NCI-H460 (cell line): Measurements from ENCODE around the gene PREP. TPM values are rescaled to one million over a fixed set of nuclear protein-coding genes. Genes with fewer than 3 reads are reported as not detected.
"Not testable (repeated sequence)": the region's sequence is repeated elsewhere in the genome, so short reads cannot be mapped to it uniquely, and the experiment has no call there.

ENCODE experiments used
- DNase-seq: peaks from one replicate; pipeline ENCODE4 v3.0.0-alpha.2; 2016; ENCODE audit warnings: low read depth; ENCODE audit errors: extremely low read depth
- total RNA-seq: library from RNA; depleted of rRNA; stranded (reverse); fragments of >200 nt; shearing (Covaris generic); gene quantifications from 2 replicates; pipeline ENCODE4 v1.2.3, GENCODE V29; 2014

Gene PREP
- total RNA-seq, 1 experiment from 2014 or later, result 13.1 TPM

DNA sequence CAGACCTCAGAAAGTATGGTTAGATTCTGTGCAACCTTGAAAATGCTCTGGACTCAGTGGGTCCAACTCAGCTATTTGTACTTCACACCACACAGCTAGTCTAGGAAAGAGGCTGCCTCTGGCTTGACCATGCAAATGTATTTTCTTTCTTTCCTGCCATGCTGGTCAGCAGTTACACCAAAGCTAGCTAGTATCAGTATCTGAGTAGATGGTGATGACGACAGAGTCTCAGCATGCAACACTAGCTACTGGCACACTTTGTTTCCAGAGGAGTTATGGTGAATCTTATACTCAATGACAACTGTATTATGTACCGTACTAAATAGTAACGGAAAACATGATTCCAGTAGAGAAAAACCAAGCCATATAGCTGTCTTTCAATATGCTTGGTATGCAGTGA is 126.5 kb downstream of the PREP start:
- DNase-seq, result no peak

DNA sequence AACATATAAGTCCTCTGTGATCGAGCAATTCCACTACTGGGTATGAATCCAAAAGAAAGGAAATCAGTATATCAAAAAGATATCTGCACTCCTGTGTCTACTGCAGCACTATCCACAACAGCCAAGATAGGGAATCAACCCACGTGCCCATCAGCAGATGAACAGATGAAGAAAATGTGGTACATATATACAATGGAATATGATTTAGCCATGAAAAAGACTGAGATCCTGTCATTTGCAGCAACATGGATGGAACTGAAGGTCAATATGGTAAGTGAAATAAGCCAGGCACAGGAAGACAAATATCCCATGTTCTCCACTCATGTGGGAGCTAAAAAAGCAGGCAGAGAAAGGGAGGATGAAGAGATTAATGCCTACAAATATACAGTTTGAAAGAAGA is 127.3 kb downstream of the PREP start:
- DNase-seq, result no peak

DNA sequence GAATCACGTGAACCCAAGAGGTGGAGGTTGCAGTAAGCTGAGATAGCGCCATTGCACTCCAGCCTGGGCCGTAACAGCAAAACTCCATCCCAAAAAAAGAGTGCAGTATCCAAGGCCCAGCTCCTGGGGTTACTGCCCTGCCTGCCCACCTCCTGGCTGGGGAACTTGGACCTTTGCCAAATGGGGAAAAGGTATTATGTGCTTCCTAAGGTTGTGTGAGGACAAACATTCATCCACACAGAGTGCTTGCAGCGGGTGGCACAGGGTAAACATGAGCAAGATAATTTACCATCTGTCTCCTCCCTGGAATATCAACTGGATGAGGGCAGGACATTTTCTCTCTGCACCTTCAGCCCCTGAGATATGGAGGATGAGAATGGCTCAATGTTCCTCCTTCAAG is 128.2 kb downstream of the PREP start:
- DNase-seq, result no peak

DNA sequence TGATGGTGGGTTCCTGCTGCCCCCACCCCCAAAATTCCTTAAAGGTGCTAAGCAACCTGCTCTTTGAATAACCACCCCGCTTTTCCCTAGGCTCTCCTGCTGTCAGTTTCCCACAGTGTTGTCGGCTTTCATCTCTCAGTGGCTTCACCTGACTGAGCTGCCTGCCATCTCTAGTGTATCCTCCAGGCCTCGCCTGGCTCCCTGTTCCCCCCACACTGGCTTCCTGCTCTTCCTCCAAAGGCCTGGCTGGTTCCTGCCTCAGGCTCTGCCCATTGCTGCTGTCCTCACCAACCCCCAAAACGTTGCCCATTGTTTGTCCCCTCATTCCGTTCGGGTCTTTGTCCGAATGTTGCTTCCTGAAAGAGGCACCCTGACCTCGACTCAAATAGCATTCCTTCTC is 129.3 kb downstream of the PREP start:
- DNase-seq, result no peak

DNA sequence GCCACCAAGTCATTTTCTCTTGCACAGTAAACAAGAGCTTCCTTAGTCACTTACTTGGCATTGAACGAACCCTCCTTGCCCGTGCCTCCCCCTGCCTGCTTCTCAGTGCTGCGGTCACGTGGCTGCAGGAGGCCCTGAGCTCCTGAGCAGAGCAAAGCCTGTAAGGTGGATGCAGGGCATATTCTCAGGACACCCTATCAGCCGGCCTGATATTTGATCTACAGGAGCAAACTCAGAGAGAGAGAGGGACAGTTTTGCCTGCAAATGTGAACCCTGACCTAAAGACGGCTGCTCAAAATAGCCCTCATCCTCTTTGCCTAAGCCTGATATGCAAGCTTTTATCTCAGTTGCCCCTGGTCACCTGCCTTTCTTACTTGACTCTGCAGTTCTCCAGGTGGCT is 130.1 kb downstream of the PREP start:
- no peak for DNase-seq

DNA sequence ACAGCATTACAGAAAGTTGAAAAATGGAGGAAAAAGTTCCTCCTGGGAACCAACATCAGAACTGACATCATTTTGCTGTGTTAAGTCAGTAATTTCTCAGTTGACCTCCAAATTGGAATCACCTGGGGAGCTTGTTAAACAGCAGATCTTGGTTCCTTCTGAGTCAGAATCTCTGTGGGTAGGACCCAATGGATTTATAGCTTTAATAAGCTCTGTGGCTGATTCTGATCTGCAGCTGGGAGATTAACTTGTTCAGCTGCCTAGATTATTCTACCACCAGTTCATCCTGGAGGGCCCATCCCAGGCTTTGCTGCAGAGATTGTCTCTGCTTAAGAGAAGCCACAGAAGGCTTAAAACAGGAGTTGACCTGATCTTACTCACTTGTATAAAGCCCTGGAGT is 132.4 kb downstream of the PREP start:
- no peak for DNase-seq

DNA sequence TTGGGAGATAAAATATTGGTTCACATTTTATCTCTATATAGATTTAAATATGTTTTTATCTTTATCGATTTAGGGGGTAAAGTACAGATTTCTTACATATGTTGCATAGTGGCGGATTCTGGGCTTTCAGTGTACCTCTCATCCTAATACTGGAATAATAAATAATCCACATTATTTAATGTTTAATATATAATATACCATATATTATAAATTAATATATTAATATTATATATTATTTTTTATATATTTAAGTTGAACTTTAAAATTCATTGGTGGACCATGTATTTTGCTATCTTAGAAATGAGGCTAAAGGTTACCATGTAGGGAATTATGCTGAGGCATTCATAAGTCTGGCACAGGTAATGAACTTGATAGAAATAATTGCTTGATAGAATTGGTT is 133.5 kb downstream of the PREP start:
- no peak for DNase-seq

DNA sequence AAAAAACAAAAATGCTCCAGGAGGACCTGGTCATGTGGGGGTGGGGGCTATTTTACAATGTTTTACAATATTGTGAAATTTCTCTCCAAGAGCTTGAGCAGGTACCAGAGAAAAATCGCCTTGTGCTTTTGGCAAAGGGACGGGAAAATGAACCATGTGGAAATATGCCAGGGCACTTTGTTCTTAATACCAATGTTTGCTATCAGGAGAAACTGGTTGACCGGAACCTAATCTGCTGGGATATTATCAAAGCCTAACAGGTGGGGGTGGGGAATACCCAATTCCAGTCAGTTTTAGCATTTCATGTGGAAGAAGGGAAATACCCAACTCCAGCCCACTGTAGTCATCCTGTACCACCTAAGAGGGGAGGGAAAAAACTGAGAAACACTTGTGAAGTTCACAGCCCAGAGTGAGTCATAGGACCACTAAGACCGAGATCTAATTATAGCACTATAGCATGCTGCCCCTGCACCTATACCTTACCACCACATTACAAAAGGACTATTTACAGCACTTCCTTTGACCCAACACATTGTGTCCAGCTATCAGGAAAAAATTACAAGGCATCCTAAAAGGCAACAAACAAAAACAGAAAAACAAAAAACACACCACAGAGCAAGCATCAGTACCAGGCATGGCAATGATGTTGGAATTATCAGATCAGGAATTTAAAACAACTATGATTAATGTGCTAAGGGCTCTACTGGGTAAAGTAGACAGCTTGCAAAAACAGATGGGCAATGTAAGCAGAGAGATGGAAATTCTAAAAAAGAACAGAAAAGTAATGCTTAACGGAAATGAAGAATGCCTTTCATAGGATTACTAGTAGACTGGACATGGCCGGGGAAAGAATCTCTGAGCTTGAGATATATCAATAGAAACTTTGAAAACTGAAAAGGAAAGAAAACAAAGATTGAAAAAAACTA is 138.9 kb downstream of the PREP start:
- no peak for DNase-seq

DNA sequence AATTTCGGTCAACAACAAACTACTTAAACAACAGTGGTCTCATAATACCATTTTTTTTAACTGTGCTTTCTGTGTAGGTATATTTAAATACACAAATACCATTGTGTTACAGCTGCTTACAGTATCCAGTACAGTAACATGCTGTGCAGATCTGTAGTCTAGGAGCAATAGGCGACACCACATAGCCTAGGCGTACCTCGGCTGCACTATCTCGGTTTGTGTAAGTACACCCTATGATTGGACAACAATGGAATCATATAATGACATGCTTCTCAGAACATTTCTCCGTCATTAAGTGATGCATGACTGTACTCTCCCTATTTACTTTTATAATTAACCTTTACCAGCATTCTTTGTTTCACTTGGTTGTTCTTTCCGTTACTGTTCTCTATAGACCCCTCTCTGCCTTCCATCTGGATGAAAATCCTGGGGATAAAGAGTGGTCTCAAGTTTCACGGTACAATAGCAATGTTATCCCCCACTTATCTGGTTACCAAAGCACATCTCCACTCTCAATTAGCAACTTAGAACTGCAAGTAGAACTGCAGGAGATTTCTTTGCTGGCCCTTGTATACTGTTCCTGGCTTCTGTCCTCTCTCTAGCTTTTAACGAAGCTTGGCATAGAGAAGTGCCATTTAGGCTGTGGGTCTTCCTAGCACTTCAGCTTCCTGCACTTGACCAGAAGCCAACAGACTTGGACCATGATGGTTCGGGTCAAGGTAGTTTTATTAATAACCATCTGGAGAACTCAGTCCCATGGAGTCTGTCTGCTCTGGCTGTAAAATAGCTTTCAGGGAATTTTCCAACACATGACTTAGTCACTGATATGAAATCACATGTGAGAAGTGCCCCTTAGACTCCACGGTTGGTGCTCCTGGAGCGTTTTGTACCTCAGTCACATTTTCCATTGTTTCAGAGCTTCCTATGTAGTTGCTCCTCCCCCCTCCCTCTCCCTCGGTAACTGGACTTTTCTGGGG is 142.7 kb downstream of the PREP start:
- DNase-seq, result no peak

DNA sequence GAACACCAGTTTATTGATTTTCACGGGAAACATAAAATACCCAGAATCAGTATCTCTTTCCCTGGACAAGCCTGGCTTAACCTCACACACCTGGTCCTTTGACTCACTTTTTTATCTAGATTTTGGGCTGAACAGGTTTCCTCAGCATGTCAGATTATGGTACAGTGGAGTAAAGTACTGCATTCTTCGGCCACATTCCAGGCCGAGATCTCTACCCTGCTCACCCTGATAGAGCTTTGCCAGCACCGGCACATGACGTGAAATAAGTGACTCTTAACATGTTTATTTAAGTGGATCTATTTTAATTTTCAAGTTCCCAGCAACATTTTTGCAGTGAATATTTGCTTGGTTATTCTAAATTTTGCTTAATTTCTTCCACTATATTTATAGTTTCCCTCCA is 144.1 kb downstream of the PREP start:
- no peak for DNase-seq

DNA sequence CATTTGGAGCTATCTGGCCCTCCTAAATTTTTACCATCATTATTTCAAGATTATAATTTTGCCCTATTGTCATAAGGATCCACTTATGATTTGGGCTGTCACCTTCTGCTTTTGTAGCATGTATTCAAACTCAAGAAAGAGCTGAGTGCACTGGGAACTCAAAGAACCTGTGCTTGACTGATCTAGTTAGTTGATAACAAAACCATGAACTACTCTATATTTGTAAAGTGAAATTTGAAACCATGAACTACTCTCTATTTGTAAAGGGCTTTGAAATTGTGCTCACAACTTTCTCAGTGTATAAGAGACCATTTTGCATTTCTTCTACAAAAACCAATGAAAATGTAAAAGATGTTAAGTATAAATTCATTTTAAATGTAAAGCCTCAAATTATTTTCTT is 145.5 kb downstream of the PREP start:
- DNase-seq, result no peak

DNA sequence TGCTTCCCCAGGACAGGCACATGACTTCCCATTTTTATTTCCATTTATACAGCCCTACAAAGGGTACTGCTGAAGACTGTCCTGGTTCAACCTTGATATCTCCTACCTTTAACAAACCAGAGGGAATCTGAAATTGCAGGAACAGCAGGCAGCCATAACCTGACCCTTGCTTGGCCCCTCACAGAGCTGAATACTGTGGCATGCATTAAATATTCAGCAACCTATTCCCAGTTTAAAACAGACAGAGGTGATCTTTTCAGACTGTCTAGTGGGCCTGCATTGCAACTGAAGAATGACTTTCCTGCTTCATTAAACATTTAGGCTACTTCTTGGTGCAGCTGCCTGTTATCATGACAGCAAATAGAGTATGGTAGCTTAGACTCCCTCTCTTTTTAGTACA is 146.3 kb downstream of the PREP start:
- no peak for DNase-seq

DNA sequence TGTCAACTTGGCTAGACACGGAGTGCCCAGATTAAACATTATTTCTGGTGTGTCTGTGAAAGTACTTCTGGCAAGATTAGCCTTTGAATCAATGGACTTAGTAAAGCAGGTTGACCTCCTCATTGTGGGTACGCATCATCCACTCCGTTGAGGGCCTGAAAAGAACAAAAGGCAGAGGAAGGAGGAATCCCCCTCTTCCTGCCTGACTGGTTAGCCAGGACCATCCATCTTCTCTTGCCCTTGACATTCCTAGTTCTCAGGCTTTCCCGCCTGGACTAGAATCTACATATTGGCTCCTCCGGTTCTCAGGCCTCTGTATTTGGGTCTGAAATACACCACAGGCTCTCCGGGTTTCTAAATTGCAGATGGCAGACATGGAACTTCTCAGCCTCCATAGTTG is 149.1 kb downstream of the PREP start:
- no peak for DNase-seq

DNA sequence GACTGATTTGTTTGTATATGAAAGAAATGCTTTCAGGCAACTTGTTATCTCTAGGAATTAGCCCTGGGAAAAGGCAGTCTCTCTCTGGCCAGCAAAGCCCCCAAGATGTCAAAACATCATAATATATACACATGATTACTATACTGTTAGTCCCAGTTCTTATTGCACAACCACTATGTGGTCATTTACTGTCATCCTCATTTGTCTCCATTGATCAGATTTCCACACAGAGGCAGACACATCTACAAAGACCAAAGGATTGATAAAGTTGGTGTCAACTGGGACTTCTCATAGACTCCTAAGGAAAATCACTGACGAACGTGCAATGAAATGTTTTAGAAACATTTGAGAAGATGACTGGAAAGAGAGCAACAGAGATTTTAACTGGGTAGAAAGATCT is 151.2 kb downstream of the PREP start:
- DNase-seq, result no peak

DNA sequence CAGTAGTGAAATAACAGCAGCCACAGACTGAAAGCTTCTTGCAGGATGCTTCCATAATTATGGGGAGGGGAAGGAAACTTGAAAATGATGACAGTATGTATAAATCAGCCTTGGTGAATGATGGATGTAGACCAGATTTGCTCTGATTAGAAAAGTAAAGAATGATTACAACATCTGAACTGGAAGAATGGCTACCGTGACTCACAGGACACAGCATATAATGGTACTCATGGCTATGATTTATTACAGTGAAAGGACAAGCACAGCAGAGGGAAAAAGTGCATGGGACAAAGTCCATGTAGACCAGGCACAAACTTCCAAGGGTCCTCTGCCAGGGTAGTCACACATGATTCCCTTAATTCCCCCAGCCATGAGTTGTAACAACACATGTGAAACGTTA is 152.3 kb downstream of the PREP start:
- DNase-seq, result no peak

DNA sequence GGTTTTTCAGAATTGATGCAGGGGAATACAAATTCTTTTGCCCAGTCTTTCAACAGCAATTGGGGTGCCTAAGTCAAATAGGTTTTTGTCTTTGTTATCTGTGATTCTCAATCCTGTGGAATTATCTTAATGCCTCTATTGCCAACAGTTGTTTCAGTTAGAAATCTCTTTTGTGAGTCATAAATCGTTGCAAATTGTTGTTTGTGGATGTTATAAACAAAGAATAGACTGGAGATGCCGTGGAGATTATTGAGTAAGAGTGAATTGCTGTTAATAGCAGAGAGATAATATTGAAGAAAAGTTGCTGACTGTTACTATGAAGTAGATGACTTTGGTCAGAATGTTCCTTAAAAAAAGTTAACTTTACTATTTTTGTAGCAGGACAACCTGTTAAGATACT is 159.4 kb downstream of the PREP start:
- DNase-seq, result no peak

DNA sequence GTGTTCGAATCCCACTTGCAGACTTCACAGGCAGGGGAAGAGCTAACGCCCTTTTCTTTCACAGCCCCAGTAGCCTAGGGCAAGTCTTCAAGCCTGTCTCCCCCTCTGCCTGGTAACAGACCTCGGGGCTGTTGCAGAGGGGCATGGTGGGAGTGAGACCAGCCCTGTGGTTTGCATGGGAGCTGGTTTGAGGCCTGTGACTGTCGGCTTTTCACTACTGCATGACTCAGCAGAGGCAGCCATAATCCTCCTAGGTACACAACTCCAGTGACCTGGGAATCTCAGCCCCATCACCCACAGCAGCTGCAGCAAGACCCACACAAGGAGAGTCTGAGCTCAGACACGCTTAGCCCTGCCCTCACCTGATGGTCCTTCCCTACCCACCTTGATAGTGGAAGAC is 167.7 kb downstream of the PREP start:
- DNase-seq, result no peak

DNA sequence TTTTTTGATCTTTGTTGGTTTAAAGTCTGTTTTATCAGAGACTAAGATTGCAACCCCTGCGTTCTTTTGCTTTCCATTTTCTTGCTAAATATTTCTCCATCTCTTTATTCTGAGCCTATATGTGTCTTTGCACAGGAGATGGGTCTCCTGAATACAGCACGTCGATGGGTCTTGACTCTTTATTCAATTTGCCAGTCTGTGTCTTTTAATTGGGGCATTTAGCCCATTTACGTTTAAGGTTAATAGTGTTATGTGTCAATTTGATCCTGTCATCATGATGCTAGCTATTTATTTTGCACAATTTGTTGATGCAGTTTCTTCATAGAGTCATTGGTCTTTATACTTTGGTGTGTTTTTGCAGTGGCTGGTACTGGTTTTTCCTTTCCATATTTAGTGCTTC is 171.1 kb downstream of the PREP start:
- not testable (repeated sequence) for DNase-seq
